HCT116 (cell line): ENCODE data around the gene TAF1D. TPM values are rescaled to one million over a fixed set of nuclear protein-coding genes. Genes with fewer than 3 reads are reported as not detected.

ENCODE experiments used
- ATAC-seq: fragments of 200-7000 bp; cut with Tn5 transposase; 2 replicates; pipeline ENCODE4 v1.9.1; 2020; ENCODE audit warnings: mild to moderate bottlenecking, moderate library complexity
- BruUV-seq: library from RNA; stranded (reverse); fragments of 400-500 nt; replicated peaks from 2 replicates; lab custom pipeline; 2021; lab: Mats Ljungman, UMichigan
- CTCF ChIA-PET: fragments of 300-600 bp; sonication (Branson Sonifier 250); formaldehyde crosslinking; loops from one replicate; lab custom pipeline; 2021; ENCODE audit warnings: antibody characterized with exemption; lab: Charles Lee
- POLR2A ChIA-PET: fragments of 300-600, 350-600 bp; sonication (Branson Sonifier 250); formaldehyde crosslinking; loops from one replicate; lab custom pipeline; 2021; ENCODE audit warnings: antibody characterized with exemption; lab: Charles Lee
- RAD21 ChIA-PET, 2 experiments: fragments of 300-600 bp; sonication (Branson Sonifier 250); formaldehyde crosslinking; loops; one replicate each; lab custom pipeline; 2023; ENCODE audit warnings: low total read pairs in 2 of 2; ENCODE audit not compliant: uncharacterized antibody in 2 of 2, unreplicated experiment in 2 of 2, low non-redundant PET in 1 of 2; lab: Charles Lee
- DNase-seq: peaks from one replicate; pipeline ENCODE4 v3.0.0-alpha.2; 2010; ENCODE audit warnings: low read depth, low spot score
- H2AFZ ChIP-seq: fragments of 200-600 bp; shearing (Covaris generic), sonication (generic); 2 replicates; pipeline ENCODE4 v1.6.1; 2017; ENCODE audit warnings: low read depth, mixed run types, mixed read lengths, antibody characterized with exemption, low read length; ENCODE audit not compliant: poor library complexity, severe bottlenecking
- H3K27ac ChIP-seq: 2 replicates; pipeline ENCODE4 v1.5.1; 2012; ENCODE audit warnings: low read depth, low read length
- H3K27me3 ChIP-seq: fragments of 200-600 bp; sonication (generic); 2 replicates; pipeline ENCODE4 v1.6.1; 2016; ENCODE audit warnings: mixed run types, low read length, mixed read lengths; ENCODE audit not compliant: insufficient read depth
- H3K36me3 ChIP-seq, 2 experiments: fragments of 200-500 bp in 1 of 2; fragments of 200-600 bp in 1 of 2; sonication (Bioruptor generic) in 1 of 2; sonication (generic) in 1 of 2; 2 replicates each; pipeline versions ENCODE4 v1.5.1 to v1.6.1; 2014 to 2016; ENCODE audit warnings: low read length in 2 of 2, inconsistent platforms in 1 of 2, mixed read lengths in 1 of 2, mixed run types in 1 of 2; ENCODE audit not compliant: insufficient read depth in 2 of 2, control insufficient read depth in 1 of 2
- H3K4me1 ChIP-seq, 2 experiments: fragments of 200-600 bp in 1 of 2; sonication (generic) in 1 of 2; 2 replicates each; pipeline versions ENCODE4 v1.5.1 to v1.6.1; 2012 to 2017; ENCODE audit warnings: low read length in 2 of 2, inconsistent platforms in 1 of 2, mild to moderate bottlenecking in 1 of 2, mixed read lengths in 1 of 2, mixed run types in 1 of 2, moderate library complexity in 1 of 2; ENCODE audit not compliant: insufficient read depth in 2 of 2, control insufficient read depth in 1 of 2
- H3K4me2 ChIP-seq: fragments of 200-600 bp; sonication (generic); 2 replicates; pipeline ENCODE4 v1.6.1; 2017; ENCODE audit warnings: mixed run types, low read length, mixed read lengths
- H3K4me3 ChIP-seq, 2 experiments: fragments of 200-600 bp in 1 of 2; sonication (generic) in 1 of 2; replicated peaks in 1 of 2; 2 replicates each; pipeline ENCODE4 v1.5.1; 2011 to 2016; ENCODE audit warnings: low read length in 2 of 2, control low read depth in 1 of 2, low read depth in 1 of 2, mild to moderate bottlenecking in 1 of 2, mixed read lengths in 1 of 2, mixed run types in 1 of 2
- H3K79me2 ChIP-seq: fragments of 200-600 bp; sonication (generic); 2 replicates; pipeline ENCODE4 v1.6.1; 2017; ENCODE audit warnings: mild to moderate bottlenecking, mixed run types, low read length, moderate library complexity, mixed read lengths; ENCODE audit not compliant: insufficient read depth
- H3K9ac ChIP-seq: fragments of 200-600 bp; sonication (generic); 2 replicates; pipeline ENCODE4 v1.6.1; 2016; ENCODE audit warnings: low read length, mixed read lengths
- H3K9me2 ChIP-seq: fragments of 200-600 bp; sonication (generic), shearing (Covaris generic); 2 replicates; pipeline ENCODE4 v1.6.1; 2017; ENCODE audit warnings: mixed run types, mild to moderate bottlenecking, moderate library complexity; ENCODE audit not compliant: insufficient read depth
- H3K9me3 ChIP-seq, 2 experiments: fragments of 200-500 bp in 1 of 2; fragments of 200-600 bp in 1 of 2; sonication (Bioruptor generic) in 1 of 2; sonication (generic) in 1 of 2; 2 replicates each; pipeline ENCODE4 v1.6.1; 2014 to 2017; ENCODE audit warnings: low read length in 2 of 2, mixed read lengths in 2 of 2, inconsistent platforms in 1 of 2, low read depth in 1 of 2, mild to moderate bottlenecking in 1 of 2, mixed run types in 1 of 2, moderate library complexity in 1 of 2; ENCODE audit not compliant: control insufficient read depth in 1 of 2, insufficient read depth in 1 of 2
- H4K20me1 ChIP-seq: fragments of 200-600 bp; sonication (generic), shearing (Covaris generic); 2 replicates; pipeline ENCODE4 v1.6.1; 2017; ENCODE audit warnings: mixed run types, mild to moderate bottlenecking, moderate library complexity; ENCODE audit not compliant: insufficient read depth
- intact Hi-C: fragments of 100-400 bp; cut with micrococcal nuclease; formaldehyde crosslinking; loops from 2 replicates; pipeline ENCODE4 v1.10.0; 2022
- total RNA-seq: library from RNA; stranded (reverse); gene quantifications from one replicate; pipeline ENCODE4 v1.2.1, GENCODE V29; 2021; ENCODE audit not compliant: unreplicated experiment
- TF ChIP-seq, protein P1 (sequence below), 3 experiments: fragments of 200-600 bp in 1 of 3; sonication (generic) in 1 of 3; IDR thresholded peaks in 2 of 3; conservative IDR thresholded peaks in 1 of 3; 2 replicates each; pipeline ENCODE4 v1.5.1; 2012 to 2017; ENCODE audit warnings: low read depth in 2 of 3, low read length in 2 of 3, antibody characterized with exemption in 1 of 3, borderline replicate concordance in 1 of 3, control low read depth in 1 of 3, mild to moderate bottlenecking in 1 of 3, mixed read lengths in 1 of 3, mixed run types in 1 of 3, moderate library complexity in 1 of 3; ENCODE audit not compliant: insufficient read depth in 1 of 3
- TF ChIP-seq, protein P2 (sequence below): IDR thresholded peaks from 2 replicates; pipeline ENCODE4 v1.6.1; 2011; ENCODE audit warnings: mild to moderate bottlenecking, low read length, moderate library complexity; ENCODE audit not compliant: insufficient replicate concordance; ENCODE audit errors: extremely low read depth

TAF1D gene
- total RNA-seq, 1 experiment from 2014 or later: 267 TPM

DNA sequence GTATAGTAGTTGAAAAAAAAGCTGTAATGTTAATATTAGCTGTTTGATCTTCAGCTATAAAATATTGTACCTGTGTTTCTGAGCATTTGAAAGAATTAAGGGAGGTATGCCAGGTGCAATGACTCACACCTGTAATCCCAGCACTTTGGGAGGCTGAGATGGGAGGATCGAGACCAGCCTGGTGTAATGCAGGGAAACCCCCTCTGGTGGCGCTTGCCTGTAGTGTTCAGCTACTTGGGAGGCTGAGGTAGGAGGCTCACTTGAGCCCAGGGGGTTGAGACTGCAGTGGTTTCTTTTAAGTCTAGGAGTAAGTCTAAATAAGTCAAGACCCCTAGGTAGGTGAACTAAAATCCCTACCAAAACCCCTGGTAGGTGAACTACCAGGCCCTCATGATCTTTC lies 37.1 kb downstream of the TAF1D start:
- H3K36me3 ChIP-seq: peaks cover 39 to 62% of the 10 kb centered on the region in 2 experiments
- BruUV-seq: no TSS peak

More for the DNA sequence above, 37.1 kb downstream of the TAF1D start:
- TF ChIP-seq, protein P1, sequence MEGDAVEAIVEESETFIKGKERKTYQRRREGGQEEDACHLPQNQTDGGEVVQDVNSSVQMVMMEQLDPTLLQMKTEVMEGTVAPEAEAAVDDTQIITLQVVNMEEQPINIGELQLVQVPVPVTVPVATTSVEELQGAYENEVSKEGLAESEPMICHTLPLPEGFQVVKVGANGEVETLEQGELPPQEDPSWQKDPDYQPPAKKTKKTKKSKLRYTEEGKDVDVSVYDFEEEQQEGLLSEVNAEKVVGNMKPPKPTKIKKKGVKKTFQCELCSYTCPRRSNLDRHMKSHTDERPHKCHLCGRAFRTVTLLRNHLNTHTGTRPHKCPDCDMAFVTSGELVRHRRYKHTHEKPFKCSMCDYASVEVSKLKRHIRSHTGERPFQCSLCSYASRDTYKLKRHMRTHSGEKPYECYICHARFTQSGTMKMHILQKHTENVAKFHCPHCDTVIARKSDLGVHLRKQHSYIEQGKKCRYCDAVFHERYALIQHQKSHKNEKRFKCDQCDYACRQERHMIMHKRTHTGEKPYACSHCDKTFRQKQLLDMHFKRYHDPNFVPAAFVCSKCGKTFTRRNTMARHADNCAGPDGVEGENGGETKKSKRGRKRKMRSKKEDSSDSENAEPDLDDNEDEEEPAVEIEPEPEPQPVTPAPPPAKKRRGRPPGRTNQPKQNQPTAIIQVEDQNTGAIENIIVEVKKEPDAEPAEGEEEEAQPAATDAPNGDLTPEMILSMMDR (IDR thresholded peaks at IDR 0.05 in 2 of 3, conservative IDR thresholded peaks at IDR 0.05 in 1 of 3; ENCODE audit: borderline replicate concordance in 1 of 3, insufficient read depth in 1 of 3, low read depth in 2 of 3, low read length in 2 of 3): peak in 2 of 3 experiments; percentile 42 to 57; a peak in 4 of 6 replicates
- TF ChIP-seq, protein P2, sequence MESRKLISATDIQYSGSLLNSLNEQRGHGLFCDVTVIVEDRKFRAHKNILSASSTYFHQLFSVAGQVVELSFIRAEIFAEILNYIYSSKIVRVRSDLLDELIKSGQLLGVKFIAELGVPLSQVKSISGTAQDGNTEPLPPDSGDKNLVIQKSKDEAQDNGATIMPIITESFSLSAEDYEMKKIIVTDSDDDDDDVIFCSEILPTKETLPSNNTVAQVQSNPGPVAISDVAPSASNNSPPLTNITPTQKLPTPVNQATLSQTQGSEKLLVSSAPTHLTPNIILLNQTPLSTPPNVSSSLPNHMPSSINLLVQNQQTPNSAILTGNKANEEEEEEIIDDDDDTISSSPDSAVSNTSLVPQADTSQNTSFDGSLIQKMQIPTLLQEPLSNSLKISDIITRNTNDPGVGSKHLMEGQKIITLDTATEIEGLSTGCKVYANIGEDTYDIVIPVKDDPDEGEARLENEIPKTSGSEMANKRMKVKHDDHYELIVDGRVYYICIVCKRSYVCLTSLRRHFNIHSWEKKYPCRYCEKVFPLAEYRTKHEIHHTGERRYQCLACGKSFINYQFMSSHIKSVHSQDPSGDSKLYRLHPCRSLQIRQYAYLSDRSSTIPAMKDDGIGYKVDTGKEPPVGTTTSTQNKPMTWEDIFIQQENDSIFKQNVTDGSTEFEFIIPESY: no peak
- ATAC-seq (peak; percentile 73), DNase-seq (no peak)
- Histone ChIP-seq H3K9me2 (no peaks in the 10 kb centered on the region), H3K4me2 (no peak overlapping the region), H3K9ac (no peak overlapping the region), H3K4me1 (no peaks in the 10 kb centered on the region), H3K9me3 (0 out of 4 replicates have a peak, but pooled peaks cover 0 to 4% of the 10 kb centered on the region in 2 experiments), H3K27ac (no peak overlapping the region), H4K20me1 (no peaks in the 10 kb centered on the region), H2AFZ (no peak overlapping the region), H3K79me2 (peaks cover 42% of the 10 kb centered on the region), H3K4me3 (no peak overlapping the region), H3K27me3 (no peaks in the 10 kb centered on the region)
- intact Hi-C loops: no loop called here
- POLR2A ChIA-PET: no interaction called here
- RAD21 ChIA-PET: no interaction called here
- CTCF ChIA-PET: no interaction called here
